22Rv1 (cell line): Measurements from ENCODE around the gene OPRM1.

Experiments used
- CTCF ChIP-seq: fragments of 450-650 bp; IDR thresholded peaks from 2 replicates; pipeline ENCODE4 v1.5.1; 2017; ENCODE audit warnings: mild to moderate bottlenecking
- ZFX ChIP-seq: fragments of 450-650 bp; IDR thresholded peaks from 2 replicates; pipeline ENCODE4 v1.6.1; 2017; ENCODE audit warnings: antibody characterized with exemption, borderline replicate concordance

DNA sequence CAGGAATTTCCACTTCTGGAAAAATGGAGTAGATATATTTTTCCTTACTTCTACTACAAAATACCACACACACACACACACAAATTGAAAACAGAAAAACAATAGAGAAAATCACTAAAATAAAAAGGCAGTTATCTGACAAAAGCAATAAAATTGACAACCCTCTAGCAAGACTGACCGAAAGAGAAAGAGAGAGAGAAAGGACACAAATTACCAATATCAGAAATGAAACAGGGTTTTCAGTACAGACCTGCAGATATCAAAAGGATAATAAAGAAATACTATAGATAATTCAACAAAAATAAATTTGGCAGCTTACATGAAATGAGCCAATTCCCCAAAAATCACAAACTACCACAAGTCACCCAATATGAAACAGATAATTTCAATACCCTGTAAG, 104.7 kb downstream of the OPRM1 start:
- no peak for TF ChIP-seq CTCF
- no peak for TF ChIP-seq ZFX
